ENCODE results near the gene AKNA.

The AKNA gene

DNA sequence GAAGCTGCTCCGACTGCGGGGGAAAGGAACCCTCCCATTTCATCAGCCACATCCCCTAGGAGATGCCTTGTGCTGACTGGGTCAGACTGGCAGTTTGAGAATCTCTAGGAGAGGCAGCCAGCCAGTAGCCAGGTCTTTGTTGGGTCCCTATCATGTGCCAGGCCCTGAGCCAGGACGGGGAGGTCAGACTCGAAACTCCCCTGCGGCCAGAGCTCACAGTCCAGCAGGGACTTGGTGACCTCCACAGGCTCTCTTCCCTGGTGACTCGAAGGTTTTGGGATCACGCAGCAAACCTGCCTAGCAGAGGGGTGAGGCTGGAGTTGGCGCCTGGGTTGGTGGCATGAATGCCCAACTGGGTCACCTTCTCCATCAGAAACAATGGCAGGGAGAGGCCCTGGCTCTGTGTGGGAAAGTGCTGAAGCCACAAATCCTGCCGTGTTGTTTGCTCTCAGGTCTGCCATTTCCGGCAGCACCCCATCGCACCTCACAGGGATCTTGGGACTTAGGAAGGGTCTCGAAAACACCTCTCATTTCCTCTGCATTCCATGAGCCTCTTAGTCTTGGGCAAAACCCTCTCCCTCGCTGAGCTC lies 79.3 kb downstream of the AKNA start:
- FAIRE-seq (no peak), DNase-seq (ENCODE audit: insufficient read length) (no peak)
- TF ChIP-seq POLR2A (IDR thresholded peaks at IDR 0.05; ENCODE audit: low read depth, low read length) (no peak), TAF1 (IDR thresholded peaks at IDR 0.05; ENCODE audit: borderline replicate concordance, low read depth, low read length) (no peak), POLR2AphosphoS5 (IDR thresholded peaks at IDR 0.05; ENCODE audit: low read depth, low read length) (no peak)

DNA sequence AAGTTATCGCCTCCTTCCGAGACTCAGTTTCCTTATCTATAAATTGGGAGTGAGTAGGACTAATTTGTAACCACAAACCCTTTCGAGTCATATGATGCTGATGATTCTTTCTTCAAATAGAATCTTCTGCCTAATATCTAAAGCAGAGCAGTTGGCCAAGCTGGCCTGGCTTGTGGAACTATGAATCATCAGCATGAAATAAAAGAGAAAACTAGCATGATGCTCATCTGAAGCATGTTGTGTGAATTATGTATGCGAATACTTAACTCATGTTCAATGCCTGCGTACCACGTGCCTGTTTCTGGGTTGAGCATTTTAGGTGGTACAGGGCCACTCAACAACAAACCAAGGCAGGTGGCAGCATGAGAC lies 79.9 kb downstream of the AKNA start:
- DNase-seq (ENCODE audit: insufficient read length) (no peak), FAIRE-seq (no peak)
- TF ChIP-seq POLR2A (IDR thresholded peaks at IDR 0.05; ENCODE audit: low read depth, low read length): no peak
- no peak for TF ChIP-seq POLR2AphosphoS5 (IDR thresholded peaks at IDR 0.05; ENCODE audit: low read depth, low read length)
- TF ChIP-seq TAF1 (IDR thresholded peaks at IDR 0.05; ENCODE audit: borderline replicate concordance, low read depth, low read length): no peak

DNA sequence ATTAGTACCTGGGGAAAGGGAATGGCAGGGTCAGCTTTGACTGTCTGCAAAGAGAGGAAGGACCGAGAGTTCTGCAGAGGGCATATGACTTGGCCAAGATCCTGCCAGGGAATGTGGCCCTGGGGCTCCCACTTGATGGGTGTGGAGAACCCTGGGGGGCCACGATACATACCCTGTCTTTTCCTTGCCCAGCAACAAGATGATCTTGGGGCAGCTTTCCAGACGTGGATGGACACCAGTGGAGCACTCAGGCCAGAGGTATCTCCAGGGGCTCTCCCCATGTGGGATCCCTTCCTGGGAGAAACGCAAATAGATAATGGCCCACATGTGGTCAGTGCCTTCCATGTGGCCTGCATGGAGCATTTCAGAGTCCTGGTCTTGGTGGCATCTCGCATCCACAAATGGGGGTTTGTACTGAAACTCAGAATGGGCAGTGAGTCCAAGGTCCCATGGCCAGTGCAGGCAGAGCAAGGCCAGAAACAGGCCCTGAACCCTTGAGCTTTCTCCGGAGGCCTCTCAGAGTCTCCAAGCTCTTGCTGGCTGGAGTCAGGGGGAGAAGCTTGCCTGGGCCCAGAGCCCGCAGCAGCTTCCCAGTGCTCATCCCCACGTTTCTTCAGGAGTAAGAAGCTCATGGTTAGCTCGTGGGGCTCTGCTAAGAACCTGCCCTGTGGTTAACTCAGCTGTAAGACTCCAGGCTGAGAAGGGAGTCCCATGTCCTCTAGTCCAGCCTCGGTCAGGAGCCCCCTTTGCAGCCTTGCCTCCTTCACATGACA lies 83.2 kb downstream of the AKNA start:
- TF ChIP-seq POLR2A (IDR thresholded peaks at IDR 0.05; ENCODE audit: low read depth, low read length): no peak
- TF ChIP-seq TAF1 (IDR thresholded peaks at IDR 0.05; ENCODE audit: borderline replicate concordance, low read depth, low read length): no peak
- TF ChIP-seq POLR2AphosphoS5 (IDR thresholded peaks at IDR 0.05; ENCODE audit: low read depth, low read length): no peak
- no peak for FAIRE-seq
- DNase-seq (ENCODE audit: insufficient read length): no peak

DNA sequence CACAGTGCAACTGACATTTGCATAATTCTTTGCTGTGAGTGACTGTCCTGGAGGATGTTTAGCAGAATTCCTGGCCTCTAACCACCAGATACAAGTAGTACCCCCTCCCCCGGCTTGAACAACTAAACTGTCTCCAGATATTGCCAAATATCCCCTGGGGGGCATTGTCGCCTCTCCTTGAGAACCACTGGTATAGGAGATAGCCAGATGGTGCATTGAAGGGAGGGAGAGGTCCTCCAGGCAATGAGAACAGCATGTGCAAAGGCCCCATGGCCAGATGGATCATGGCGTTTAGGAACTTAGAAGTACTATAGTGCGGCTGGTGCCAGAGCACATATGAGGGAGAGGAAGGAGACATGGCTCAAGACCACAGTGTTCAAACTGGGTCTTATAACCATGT lies 83.8 kb downstream of the AKNA start:
- FAIRE-seq (no peak), DNase-seq (ENCODE audit: insufficient read length) (no peak)
- no peak for TF ChIP-seq POLR2A (IDR thresholded peaks at IDR 0.05; ENCODE audit: low read depth, low read length)
- no peak for TF ChIP-seq POLR2AphosphoS5 (IDR thresholded peaks at IDR 0.05; ENCODE audit: low read depth, low read length)
- TF ChIP-seq TAF1 (IDR thresholded peaks at IDR 0.05; ENCODE audit: borderline replicate concordance, low read depth, low read length): no peak

DNA sequence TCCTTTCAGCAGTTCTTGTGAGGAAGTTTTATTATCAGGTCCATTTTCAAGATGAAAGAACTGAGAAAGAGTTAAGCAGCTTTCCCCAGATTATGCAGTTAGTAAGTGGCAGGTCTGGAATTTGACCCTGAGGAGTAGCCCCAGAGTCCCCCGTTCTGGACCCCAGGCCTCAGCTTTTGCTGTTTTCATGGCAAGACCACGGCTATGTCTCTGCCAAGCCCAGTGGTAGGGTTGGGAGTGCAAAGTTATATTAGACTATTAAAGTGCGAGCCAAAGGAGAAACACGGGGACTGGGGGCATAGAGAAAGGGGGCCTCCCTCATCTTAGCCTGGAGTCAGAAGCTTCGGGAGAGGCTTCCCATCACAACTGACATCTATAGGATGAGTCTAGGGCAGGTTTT lies 84.2 kb downstream of the AKNA start:
- TF ChIP-seq TAF1 (IDR thresholded peaks at IDR 0.05; ENCODE audit: borderline replicate concordance, low read depth, low read length): no peak
- no peak for TF ChIP-seq POLR2A (IDR thresholded peaks at IDR 0.05; ENCODE audit: low read depth, low read length)
- no peak for TF ChIP-seq POLR2AphosphoS5 (IDR thresholded peaks at IDR 0.05; ENCODE audit: low read depth, low read length)
- no peak for FAIRE-seq
- DNase-seq (ENCODE audit: insufficient read length): no peak

DNA sequence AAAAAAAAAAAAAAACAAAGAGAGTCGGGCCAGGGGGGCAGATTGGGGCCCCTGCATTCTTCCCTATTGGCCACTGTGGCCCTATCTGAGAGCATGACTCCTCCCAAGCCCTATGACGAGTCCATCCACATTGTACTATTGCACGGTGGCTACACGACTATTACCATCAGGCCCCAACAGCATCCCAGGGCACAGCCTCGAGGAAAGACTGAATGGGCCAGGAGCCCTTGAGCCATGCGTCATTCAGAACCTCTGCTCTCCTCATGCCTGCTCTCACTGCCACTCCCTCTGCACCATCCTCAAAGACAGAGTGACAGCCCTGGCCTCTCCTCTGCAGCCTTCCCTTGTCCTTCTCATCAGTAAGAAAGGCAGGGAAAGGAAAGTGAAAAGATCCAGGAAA lies 85.1 kb downstream of the AKNA start:
- TF ChIP-seq TAF1 (IDR thresholded peaks at IDR 0.05; ENCODE audit: borderline replicate concordance, low read depth, low read length) (no peak), POLR2AphosphoS5 (IDR thresholded peaks at IDR 0.05; ENCODE audit: low read depth, low read length) (no peak), POLR2A (IDR thresholded peaks at IDR 0.05; ENCODE audit: low read depth, low read length) (no peak)
- no peak for FAIRE-seq
- no peak for DNase-seq (ENCODE audit: insufficient read length)

DNA sequence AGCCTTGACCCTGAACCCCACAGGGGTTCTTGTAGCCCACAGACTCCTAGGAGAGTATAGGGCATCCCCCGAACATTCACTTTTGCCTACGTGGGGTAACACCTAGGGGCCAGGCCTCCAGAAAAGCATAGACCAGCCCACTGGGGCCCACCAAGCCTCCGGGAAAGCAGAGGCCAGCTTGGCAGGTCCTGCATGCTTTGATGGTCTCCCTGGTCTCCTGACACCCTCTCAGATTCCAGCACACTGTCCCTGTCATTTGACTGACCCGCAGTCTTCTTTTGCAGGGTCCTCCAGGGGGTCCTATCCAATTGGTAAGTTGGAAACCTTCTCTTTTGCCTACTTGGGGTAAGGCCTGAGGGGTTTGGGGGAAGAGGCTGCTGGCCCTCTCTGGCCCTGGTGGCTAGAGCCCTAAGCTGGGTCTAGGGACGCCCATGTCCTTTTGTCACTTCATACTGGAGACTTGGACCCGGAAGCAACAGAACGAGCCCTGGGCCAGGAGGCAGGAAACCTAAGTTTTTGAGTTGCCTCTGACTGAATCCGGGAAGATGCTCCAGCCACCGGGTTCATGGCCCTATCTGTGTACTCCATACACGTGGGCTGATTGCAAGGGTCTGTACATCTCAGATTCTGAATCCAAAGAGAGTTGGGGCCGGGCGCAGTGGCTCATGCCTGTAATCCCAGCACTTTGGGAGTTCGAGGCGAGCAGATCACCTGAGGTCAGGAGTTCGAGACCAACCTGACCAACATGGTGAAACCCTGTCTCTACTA lies 85.8 kb downstream of the AKNA start:
- FAIRE-seq: no peak
- no peak for DNase-seq (ENCODE audit: insufficient read length)
- TF ChIP-seq POLR2AphosphoS5 (IDR thresholded peaks at IDR 0.05; ENCODE audit: low read depth, low read length) (no peak), POLR2A (IDR thresholded peaks at IDR 0.05; ENCODE audit: low read depth, low read length) (no peak), TAF1 (IDR thresholded peaks at IDR 0.05; ENCODE audit: borderline replicate concordance, low read depth, low read length) (no peak)

DNA sequence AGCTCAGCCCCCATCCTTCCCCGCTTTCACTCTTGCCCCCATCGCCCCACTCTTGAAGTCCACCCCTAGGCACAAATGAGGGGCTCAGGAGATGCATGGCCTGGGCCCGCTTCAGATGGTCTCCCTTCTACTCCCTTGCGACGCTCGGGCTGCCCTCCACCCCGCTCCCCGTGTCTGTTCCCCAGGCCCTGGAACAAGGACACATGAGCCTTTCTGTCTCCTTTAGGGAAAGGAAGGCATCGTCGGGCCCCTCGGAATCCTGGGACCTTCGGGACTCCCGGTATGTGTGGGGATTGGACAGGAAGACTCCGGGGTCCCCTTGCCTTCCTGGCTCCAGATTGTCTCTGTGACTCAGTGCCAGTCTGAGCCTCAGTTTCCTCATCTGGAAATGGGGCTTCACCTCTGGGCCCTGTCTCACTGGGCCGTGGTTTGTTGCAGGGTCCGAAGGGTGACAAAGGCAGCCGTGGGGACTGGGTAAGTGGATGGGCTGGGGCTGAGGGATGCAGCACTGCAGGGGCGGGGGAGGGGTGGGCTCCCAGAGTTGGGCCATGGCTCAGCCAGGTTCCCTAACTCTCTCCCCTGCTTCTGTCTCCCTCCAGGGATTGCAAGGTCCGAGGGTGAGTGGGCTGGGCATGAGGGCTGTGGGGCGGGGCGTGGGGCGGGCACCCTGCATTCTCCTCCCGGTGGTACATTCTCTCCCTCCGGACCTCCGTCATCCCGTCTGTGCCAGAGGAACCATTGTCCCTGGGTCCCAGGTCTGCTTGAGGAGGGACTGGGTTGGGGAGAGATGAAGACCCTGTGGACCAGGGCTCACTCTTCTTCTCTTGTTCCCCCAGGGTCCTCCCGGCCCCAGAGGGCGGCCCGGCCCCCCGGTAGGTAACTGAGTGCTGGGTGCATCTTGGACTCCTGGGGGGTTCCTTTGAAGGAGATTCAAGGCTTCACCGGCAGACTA lies 86.7 kb downstream of the AKNA start:
- FAIRE-seq: no peak
- no peak for DNase-seq (ENCODE audit: insufficient read length)
- no peak for TF ChIP-seq POLR2A (IDR thresholded peaks at IDR 0.05; ENCODE audit: low read depth, low read length)
- no peak for TF ChIP-seq TAF1 (IDR thresholded peaks at IDR 0.05; ENCODE audit: borderline replicate concordance, low read depth, low read length)
- TF ChIP-seq POLR2AphosphoS5 (IDR thresholded peaks at IDR 0.05; ENCODE audit: low read depth, low read length): no peak

DNA sequence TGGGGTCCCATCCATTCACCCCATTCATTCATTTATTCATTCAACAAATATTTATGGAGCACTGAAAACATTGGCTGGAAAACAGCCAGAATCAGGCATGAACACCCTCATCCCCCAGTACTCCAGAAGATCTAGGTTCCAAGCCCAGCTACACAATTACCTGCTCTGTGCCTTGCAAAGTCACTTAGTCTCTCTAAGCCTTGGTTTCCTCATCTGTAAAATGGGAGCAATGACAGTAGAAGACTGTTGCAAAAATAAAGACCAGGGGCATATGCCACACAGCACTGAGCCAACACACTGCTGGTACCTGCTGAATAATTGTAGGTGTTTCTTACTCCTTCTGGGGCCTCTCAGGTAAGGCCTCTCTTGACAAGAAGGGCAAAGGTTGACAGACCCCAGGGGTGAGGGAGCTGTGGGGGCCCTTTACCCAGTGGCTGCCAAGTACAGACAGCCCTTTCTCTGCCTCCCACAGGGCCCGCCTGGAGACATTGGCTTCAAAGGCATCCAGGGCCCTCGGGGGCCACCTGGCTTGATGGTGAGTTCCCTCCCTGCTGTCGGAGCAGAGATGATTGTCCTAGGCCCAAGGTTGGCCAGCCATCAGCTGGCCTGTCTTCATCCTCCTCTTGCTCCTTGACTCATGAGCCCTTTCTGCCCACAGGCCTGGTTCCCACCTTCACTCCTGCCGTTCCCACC lies 87.5 kb downstream of the AKNA start:
- FAIRE-seq: no peak
- TF ChIP-seq POLR2AphosphoS5 (IDR thresholded peaks at IDR 0.05; ENCODE audit: low read depth, low read length) (no peak), TAF1 (IDR thresholded peaks at IDR 0.05; ENCODE audit: borderline replicate concordance, low read depth, low read length) (no peak), POLR2A (IDR thresholded peaks at IDR 0.05; ENCODE audit: low read depth, low read length) (no peak)
- no peak for DNase-seq (ENCODE audit: insufficient read length)
